Esophagus muscularis mucosa (tissue), 3 donors: Measurements from ENCODE around the gene PRRC2C.

Experiments
- POLR2A ChIP-seq: fragments of 450-650 bp; IDR thresholded peaks from one replicate; pipeline ENCODE4 v1.6.1; 2017; ENCODE audit warnings: antibody characterized with exemption, moderate library complexity, mild to moderate bottlenecking, low read depth
- POLR2AphosphoS5 ChIP-seq, 2 donors: sonication (generic); formaldehyde crosslinking; IDR thresholded peaks; one replicate each; pipeline ENCODE4 v1.6.1; 2017; ENCODE audit warnings: antibody characterized with exemption in 2 of 2
- TF ChIP-seq, protein P1 (sequence below), 3 experiments: fragments of 200-600 bp in 2 of 3; fragments of 450-650 bp in 1 of 3; sonication (generic) in 2 of 3; IDR thresholded peaks; one replicate each; pipeline ENCODE4 v1.5.1; 2017 to 2019; ENCODE audit warnings: antibody characterized with exemption in 3 of 3, mild to moderate bottlenecking in 2 of 3, moderate library complexity in 1 of 3

- TF ChIP-seq, protein P1, sequence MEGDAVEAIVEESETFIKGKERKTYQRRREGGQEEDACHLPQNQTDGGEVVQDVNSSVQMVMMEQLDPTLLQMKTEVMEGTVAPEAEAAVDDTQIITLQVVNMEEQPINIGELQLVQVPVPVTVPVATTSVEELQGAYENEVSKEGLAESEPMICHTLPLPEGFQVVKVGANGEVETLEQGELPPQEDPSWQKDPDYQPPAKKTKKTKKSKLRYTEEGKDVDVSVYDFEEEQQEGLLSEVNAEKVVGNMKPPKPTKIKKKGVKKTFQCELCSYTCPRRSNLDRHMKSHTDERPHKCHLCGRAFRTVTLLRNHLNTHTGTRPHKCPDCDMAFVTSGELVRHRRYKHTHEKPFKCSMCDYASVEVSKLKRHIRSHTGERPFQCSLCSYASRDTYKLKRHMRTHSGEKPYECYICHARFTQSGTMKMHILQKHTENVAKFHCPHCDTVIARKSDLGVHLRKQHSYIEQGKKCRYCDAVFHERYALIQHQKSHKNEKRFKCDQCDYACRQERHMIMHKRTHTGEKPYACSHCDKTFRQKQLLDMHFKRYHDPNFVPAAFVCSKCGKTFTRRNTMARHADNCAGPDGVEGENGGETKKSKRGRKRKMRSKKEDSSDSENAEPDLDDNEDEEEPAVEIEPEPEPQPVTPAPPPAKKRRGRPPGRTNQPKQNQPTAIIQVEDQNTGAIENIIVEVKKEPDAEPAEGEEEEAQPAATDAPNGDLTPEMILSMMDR (IDR thresholded peaks at IDR 0.05) = no peak
- TF ChIP-seq POLR2A (no peak), POLR2AphosphoS5 (IDR thresholded peaks at IDR 0.05) (no peak)
Measured at GRCh38 chr1:171641076-171641864, 155.9 kb downstream of the PRRC2C start.
